Smooth muscle cell (in vitro differentiated cells): ENCODE data around the gene IQGAP1. TPM values are rescaled to one million over a fixed set of nuclear protein-coding genes. Genes with fewer than 3 reads are reported as not detected.

ENCODE experiments used
- DNase-seq: peaks from one replicate; lab custom pipeline; 2025; ENCODE audit not compliant: unreplicated experiment; lab: John Stamatoyannopoulos, UW
- H2AFZ ChIP-seq: fragments of 200-600 bp; sonication (generic); 2 replicates; pipeline ENCODE4 v1.6.0; 2016; ENCODE audit warnings: antibody characterized with exemption, low read depth, mild to moderate bottlenecking
- H3F3A ChIP-seq: fragments of 200-600 bp; sonication (generic); 2 replicates; pipeline ENCODE4 v1.6.0; 2017; ENCODE audit warnings: antibody characterized with exemption, low read depth
- H3K27ac ChIP-seq: fragments of 200-600 bp; sonication (generic); 2 replicates; pipeline ENCODE4 v1.5.1; 2016; ENCODE audit warnings: low read depth, mild to moderate bottlenecking
- H3K27me3 ChIP-seq: fragments of 200-600 bp; sonication (generic); 2 replicates; pipeline ENCODE4 v1.6.1; 2016; ENCODE audit warnings: low read depth, mild to moderate bottlenecking
- H3K36me3 ChIP-seq: fragments of 200-600 bp; sonication (generic); 2 replicates; pipeline ENCODE4 v1.5.1; 2016; ENCODE audit warnings: low read depth
- H3K4me1 ChIP-seq: fragments of 200-600 bp; sonication (generic); 2 replicates; pipeline ENCODE4 v1.5.1; 2016; ENCODE audit warnings: low read depth
- H3K4me2 ChIP-seq: fragments of 200-600 bp; sonication (generic); 2 replicates; pipeline ENCODE4 v1.6.0; 2016; ENCODE audit warnings: mild to moderate bottlenecking
- H3K4me3 ChIP-seq: fragments of 200-600 bp; sonication (generic); 2 replicates; pipeline ENCODE4 v1.5.1; 2016; ENCODE audit warnings: mild to moderate bottlenecking
- H3K79me2 ChIP-seq: fragments of 200-600 bp; sonication (generic); 2 replicates; pipeline ENCODE4 v1.6.0; 2016; ENCODE audit warnings: low read depth, mild to moderate bottlenecking
- H3K9ac ChIP-seq: fragments of 200-600 bp; sonication (generic); 2 replicates; pipeline ENCODE4 v1.6.0; 2016; ENCODE audit warnings: low read depth
- H3K9me3 ChIP-seq: fragments of 200-600 bp; sonication (generic); replicated peaks from 2 replicates; pipeline ENCODE4 v1.5.1; 2016; ENCODE audit warnings: low read depth
- H4K20me1 ChIP-seq: fragments of 200-600 bp; sonication (generic); 2 replicates; pipeline ENCODE4 v1.6.0; 2016; ENCODE audit warnings: low read depth
- CTCF ChIP-seq: fragments of 200-600 bp; sonication (generic); IDR thresholded peaks from 2 replicates; pipeline ENCODE4 v1.5.1; 2017; ENCODE audit warnings: borderline replicate concordance, mild to moderate bottlenecking, antibody characterized with exemption; ENCODE audit not compliant: insufficient read depth, poor library complexity, severe bottlenecking
- WGBS: methylation state at CpG from one replicate; pipeline ENCODE4 v1.1.7; 2016; ENCODE audit warnings: low lambda C conversion rate; 5-methylcytosine and 5-hydroxymethylcytosine counted together
- polyA plus RNA-seq: library from polyadenylated mRNA; unstranded; fragments of >200 nt; fragmentation: Nextera tagmentation; extraction: Ambion mirVana; gene quantifications from 2 replicates; pipeline ENCODE4 v1.2.1, GENCODE V29; 2016
- total RNA-seq: library from RNA; depleted of rRNA; stranded (reverse); fragments of >200 nt; gene quantifications from 2 replicates; pipeline ENCODE4 v1.2.3, GENCODE V29; 2014

IQGAP1 gene
- total and polyA plus RNA-seq, 2 experiments from 2014 or later, result 59.3 to 185 TPM

GRCh38 chr15:90348456-90348855 is 39.6 kb upstream of the IQGAP1 start:
- no peaks in the 10 kb centered on the region for H3F3A ChIP-seq
- H3K4me1 ChIP-seq, result no peaks in the 10 kb centered on the region
- no peak for TF ChIP-seq CTCF
- no peak for DNase-seq
- no peaks in the 10 kb centered on the region for H3K79me2 ChIP-seq
- no peaks in the 10 kb centered on the region for H3K36me3 ChIP-seq
- H3K4me3 ChIP-seq, result no peak overlapping the region
- no peaks in the 10 kb centered on the region for H4K20me1 ChIP-seq
- 85% methylated on average over 6 of the region's 6 CpGs for WGBS
- H3K27ac ChIP-seq, result no peak overlapping the region
- no peak overlapping the region for H3K4me2 ChIP-seq
- H3K9ac ChIP-seq, result no peak overlapping the region
- H3K27me3 ChIP-seq, result no peaks in the 10 kb centered on the region
- H2AFZ ChIP-seq, result no peak overlapping the region
- no peaks in the 10 kb centered on the region for H3K9me3 ChIP-seq

- H3K9ac ChIP-seq, result no peak overlapping the region
- DNase-seq, result no peak
- no peak for TF ChIP-seq CTCF
- H3K4me1 ChIP-seq, result no peaks in the 10 kb centered on the region
- H3K27me3 ChIP-seq, result no peaks in the 10 kb centered on the region
- no peaks in the 10 kb centered on the region for H3K9me3 ChIP-seq
- H3K79me2 ChIP-seq, result no peaks in the 10 kb centered on the region
- H3K27ac ChIP-seq, result no peak overlapping the region
- no peaks in the 10 kb centered on the region for H4K20me1 ChIP-seq
- no peaks in the 10 kb centered on the region for H3K36me3 ChIP-seq
- 97% methylated on average over 21 of the region's 21 CpGs for WGBS
- no peak overlapping the region for H2AFZ ChIP-seq
- no peak overlapping the region for H3K4me2 ChIP-seq
- H3K4me3 ChIP-seq, result no peak overlapping the region
- no peaks in the 10 kb centered on the region for H3F3A ChIP-seq
Measured at GRCh38 chr15:90349072-90349471, 39.0 kb upstream of the IQGAP1 start.

GRCh38 chr15:90349821-90350220 is 38.2 kb upstream of the IQGAP1 start:
- Histone ChIP-seq H3K9me3 (no peaks in the 10 kb centered on the region), H3K4me2 (no peak overlapping the region), H3K79me2 (no peaks in the 10 kb centered on the region), H3K9ac (no peak overlapping the region), H4K20me1 (no peaks in the 10 kb centered on the region), H2AFZ (no peak overlapping the region), H3K27ac (no peak overlapping the region), H3K4me1 (no peaks in the 10 kb centered on the region), H3K4me3 (no peak overlapping the region), H3K36me3 (no peaks in the 10 kb centered on the region), H3K27me3 (no peaks in the 10 kb centered on the region), H3F3A (no peaks in the 10 kb centered on the region)
- TF ChIP-seq CTCF, result no peak
- DNase-seq, result no peak
- WGBS, result 91% methylated on average over 9 of the region's 9 CpGs

GRCh38 chr15:90351479-90352106 is 36.4 kb upstream of the IQGAP1 start:
- Histone ChIP-seq H3K4me2 (peak overlapping the region; percentile 87), H3K27ac (no peak overlapping the region), H3K27me3 (no peaks in the 10 kb centered on the region), H3K36me3 (no peaks in the 10 kb centered on the region), H3K4me1 (no peaks in the 10 kb centered on the region), H3K9me3 (no peaks in the 10 kb centered on the region), H4K20me1 (no peaks in the 10 kb centered on the region), H2AFZ (peak overlapping the region; percentile 98), H3K9ac (no peak overlapping the region), H3F3A (no peaks in the 10 kb centered on the region), H3K79me2 (no peaks in the 10 kb centered on the region), H3K4me3 (peak overlapping the region; percentile 83)
- 27% methylated on average over 25 of the region's 25 CpGs for WGBS
- no peak for DNase-seq
- no peak for TF ChIP-seq CTCF
